Measurements from ENCODE around the gene MRTFB.
"Not testable (repeated sequence)": the region's sequence is repeated elsewhere in the genome, so short reads cannot be mapped to it uniquely, and the experiment has no call there.

Gene MRTFB

DNA sequence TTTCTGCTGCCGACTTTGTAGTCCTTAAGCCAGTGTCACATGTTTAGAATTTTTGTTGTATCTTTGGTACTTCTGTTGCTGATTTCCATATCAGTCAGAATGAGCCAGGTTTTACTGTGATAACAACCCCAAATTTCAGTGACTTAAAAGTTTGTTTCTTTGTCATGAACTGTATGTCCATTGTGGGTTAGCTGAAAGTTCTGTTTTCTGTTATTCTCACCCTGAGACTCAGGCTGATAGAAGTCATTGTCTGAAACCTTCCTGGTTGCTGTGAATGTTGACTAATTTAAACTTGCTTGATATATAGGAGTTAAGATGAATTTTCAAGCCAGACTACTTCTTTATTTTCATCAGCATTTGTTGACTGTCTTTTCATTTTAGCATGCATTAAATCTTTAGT lies 68.8 kb downstream of the MRTFB start:
- no peak for DNase-seq

DNA sequence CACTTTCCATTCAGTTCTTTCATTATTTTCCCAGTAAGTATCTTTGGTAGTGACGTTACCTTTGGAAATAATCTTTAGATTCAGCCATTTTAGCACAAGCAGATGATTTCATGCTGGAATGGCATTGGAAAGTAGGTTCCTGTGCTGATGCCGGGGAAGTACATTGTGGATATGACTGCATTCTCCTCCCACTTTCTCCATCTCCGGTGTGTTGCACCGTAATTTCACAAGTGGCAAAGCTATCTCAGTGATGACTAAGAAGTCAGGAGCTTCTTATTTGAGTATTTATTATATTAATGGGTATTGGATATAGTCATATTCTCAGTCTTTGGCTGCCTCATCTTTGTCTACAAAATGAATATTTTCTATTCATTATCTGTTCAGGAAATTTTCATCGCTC lies 69.8 kb downstream of the MRTFB start:
- no peak for DNase-seq

DNA sequence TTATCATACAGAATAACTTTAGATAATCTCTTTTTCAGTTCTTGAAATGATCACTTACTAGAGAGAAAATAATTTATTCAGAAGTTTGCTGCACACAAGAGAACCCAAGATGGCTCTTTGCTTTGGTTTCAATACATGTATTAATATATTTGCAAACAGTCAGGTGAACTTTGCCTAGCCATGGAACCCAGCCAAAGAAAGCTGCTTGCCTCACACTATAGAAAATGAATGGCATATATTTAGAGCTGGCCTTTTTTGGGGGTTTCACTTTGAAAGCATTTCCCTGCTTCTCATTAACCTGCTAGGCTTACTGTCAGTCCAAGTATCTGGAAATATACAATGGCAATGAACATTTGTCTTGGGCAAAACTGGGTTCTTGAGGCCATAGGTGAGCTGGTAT lies 75.3 kb downstream of the MRTFB start:
- no peak for DNase-seq

DNA sequence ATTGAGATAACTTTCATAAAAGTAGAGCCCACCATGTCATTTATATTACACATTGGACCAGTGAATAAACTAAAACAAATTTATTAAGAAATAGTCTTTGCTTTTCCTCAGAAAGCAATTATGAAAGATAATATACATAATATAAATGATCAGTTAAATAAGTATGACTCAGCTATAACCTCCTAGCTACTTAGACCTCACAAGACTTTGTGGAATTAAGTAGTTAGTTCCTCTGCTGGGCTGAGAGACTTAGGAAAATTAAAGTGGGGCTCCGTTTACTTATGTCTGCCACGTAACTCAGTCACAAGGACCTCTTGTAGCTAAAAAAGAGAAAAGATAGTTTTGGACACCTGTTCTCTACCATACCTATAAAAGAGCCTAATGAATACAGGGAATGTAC lies 76.9 kb downstream of the MRTFB start:
- no peak for DNase-seq

DNA sequence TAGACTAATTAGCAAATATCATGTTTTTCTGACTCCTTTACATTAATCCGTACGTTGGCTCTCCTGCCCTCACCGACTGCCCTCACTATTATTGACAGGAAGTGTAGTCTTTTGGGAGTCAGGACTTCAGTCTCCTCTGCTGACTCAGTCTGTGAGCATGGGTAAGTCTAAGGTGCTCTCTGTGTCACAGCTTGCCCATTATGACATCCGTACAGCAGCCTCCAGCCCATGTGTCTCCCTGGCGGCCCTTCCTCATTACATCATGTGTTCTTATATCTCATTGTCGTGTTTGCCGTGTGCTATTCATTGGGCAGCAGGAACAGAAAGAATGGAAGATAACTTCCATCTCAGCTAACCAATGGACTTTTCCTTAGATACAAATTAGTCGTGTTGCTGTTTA lies 77.5 kb downstream of the MRTFB start:
- DNase-seq, result no peak

DNA sequence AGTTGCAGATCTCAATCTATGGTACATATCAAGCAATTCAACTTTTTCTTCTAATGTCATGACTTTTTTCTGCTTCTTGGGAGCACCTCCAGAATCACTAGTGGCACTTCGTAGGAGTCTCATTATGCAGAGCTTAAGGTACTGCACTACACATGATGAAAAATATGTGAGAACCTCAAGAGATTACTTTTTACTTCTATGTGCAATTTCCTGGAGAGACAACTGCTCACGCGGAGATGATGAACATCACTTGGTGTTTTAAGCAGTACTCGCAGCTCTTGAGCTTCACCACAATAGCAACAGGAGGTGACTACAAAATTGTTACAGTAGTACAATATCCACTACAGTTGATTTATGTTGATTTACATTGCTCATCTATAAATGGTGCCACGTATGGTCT lies 79.7 kb downstream of the MRTFB start:
- DNase-seq, result no peak

DNA sequence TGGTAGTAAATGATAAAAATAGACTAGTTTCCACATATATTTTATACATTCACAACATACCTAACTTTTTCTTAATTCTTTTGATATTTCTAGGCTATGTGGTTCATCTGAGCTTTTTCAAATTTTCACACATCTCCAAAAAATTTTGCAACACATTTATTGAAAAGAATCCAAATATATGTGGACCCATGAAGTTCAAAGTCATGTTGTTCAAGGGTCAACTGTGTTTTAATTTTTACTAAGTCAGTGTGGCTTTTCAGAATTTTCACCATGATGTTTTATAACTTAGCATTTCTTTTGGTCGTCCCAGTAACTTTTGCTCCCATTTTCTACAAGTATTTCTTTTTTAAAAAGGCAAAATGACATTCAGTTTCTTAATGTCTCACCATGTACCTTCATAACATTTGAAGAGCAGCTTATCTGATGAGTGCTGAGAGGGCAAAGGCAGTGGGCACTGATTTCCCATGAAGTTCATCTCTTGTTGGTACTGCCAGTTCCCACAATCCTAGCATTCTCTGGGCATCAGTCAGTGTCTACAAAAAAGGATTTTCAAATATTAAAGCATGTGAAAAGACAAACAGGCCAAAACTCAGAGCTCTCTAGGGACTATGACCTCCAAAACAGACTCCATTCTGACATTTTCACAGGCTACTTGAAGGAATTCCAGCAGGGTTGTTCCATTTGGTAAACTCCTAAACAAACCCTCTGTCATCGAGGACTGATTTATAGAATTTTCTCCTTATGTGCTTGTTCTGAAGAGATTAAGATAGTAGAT lies 80.3 kb downstream of the MRTFB start:
- no peak for DNase-seq

DNA sequence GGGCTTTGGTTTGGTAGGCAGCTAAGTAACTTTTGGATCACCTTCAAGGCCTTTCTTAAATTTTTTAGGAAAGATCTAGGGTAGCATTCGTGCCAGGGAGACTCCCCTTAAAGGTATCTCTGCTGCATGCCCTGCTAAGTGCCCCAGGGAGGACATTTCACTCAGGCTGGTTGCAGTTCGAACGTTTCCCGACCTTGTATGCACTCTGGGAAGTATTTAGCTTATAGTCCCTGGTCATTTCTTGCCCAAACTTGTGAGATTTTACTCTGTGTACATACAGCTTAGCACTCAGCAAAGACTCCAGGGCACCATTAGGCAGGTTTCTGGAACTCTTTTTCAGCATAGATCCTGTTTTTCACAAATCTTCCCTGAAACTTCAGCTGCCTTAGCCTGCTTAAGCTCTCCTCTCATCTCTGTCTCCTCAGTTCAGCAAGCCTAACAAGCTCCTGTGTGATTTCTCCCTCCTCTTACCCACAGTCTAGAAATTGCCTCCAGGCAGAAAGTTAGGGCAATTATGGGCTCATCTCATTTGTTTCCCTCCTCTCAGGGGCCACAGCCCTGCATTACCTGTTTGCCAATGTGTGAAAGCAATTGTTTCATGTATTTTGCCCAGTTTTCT lies 84.6 kb downstream of the MRTFB start:
- DNase-seq, result no peak

DNA sequence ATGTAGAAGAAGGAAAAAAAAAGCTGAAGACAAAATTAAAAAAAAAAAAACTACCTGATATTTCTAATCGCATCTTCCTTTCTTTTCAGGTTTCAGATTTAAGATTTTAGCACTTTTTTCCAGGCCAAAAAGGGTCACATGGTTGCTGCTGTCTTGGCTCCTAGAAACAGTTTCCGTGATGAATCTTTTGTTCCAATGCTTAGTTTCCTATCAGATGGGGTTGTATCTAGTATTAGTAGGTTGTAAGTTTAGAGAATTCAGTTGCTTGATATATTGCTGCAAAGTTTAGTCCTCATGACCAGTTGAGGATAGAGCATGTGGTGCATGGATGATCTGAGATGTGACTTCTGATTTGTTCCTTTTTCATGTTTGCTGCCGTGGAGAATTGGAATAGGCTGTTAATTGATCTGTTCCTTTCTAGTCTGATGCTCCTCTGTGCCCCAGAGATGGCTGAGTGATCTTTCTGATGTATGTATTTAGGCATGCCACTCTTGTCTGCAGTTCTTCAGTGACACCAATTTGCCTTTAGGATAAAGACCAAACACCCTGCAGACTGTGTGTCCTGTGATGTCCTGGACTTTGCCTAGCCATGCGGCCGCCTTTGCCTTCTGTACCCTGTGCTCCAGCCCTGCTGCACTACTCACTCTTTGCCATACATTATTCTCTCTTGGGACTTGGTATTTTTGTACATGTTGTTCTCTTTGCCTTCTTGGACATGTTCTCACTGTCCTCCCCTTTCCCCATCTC lies 94.0 kb downstream of the MRTFB start:
- no peak for DNase-seq

DNA sequence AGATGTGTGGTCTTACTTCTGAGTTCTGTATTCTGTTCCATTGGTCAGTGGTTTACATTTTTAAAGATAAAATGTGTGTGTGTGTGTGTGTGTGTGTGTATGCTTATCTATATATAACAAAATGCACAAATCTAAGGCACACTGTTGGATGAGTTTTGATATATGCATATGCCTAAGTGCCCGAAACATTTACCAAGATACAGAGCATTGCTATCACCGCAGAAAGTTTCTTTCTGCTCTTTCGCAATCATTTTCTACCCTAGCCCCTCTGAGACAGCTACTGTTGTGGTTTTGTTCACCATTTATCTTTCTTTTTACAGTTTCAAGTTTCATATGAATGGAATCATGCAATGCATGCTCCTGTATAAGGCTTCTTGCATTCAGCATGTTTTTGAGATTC lies 97.0 kb downstream of the MRTFB start:
- DNase-seq, result no peak

DNA sequence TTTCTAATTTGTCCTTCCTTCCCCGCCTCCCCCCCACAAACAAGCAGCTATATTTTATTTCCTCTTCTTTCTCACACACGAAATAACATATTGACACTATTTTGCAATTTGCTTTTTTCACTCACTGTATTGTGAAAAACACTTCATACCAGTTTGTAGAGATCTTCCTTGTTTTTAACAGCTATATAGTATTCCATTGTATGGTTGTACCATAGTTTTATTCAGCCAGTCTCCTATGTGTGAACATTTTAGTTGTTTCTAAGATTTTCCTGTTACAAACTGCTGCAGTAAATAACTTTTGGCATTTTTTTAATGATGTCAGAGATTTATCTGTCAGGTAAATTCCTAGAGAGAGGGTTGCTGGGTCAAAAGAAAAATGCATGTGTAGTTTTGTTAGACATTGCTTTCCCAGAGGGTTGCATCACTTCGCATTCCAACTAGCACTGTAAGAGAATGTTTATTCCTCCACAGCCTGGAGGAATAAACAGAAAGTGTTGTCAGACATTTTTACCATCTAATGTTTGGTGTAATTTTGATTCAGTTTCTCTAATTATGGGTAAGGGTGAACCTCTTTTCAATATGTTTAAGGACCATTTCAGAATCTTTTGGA lies 101.2 kb downstream of the MRTFB start:
- peak; percentile 77 for DNase-seq

DNA sequence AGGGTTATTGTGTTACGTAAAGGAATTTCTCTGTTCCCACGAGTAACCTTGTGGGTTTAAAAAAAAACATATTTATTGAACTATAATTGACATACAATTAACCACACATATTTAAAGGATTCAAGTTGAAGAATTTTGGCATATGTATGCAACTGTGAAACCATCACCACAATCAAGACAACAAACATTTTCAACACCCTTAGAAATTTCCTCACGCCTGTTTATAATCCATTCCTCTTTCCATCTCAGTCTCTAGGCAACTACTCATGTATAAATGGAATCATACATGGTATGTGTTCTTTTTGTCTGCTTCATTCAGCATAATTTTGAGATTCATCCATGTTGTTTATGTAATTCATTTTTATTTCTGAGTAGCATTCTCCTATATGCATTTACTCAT lies 104.0 kb downstream of the MRTFB start:
- DNase-seq, result no peak

DNA sequence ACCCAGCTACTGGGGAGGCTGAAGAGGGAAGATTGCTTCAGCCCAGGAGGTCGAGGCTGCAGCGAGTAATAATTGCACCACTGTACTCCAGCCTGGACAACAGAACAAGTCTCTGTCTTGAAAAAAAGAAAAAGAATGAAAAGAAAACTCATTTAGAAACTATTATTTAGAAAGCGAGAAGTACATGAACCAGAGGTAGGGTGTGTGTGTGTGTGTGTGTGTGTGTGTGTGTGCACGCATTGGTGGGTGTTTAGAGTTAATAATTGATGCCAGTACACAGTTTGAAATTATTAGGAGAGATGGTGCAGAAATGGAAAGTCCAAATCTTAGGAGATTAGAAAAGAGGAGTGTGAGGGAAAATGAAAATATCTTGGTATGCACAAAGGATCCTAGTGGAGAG lies 106.6 kb downstream of the MRTFB start:
- no peak for DNase-seq

DNA sequence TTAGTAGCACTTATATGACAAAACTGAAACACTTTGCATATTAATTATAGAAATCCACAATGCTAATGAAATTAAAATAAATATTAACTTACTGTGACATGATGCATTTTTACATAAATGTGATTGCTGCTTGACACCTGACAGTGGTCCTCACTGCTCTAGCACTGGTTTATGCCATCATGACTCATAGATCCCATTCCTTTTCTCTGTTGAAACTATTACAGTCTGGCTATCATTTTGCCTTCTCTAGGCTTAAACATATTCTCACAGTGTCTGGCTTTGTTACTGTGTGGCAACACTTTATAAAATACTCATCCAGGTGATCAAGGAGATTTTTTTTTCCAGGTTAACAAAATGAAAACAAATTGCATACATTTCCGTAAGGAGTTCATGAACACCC lies 108.0 kb downstream of the MRTFB start:
- peak; percentile 37 for DNase-seq

DNA sequence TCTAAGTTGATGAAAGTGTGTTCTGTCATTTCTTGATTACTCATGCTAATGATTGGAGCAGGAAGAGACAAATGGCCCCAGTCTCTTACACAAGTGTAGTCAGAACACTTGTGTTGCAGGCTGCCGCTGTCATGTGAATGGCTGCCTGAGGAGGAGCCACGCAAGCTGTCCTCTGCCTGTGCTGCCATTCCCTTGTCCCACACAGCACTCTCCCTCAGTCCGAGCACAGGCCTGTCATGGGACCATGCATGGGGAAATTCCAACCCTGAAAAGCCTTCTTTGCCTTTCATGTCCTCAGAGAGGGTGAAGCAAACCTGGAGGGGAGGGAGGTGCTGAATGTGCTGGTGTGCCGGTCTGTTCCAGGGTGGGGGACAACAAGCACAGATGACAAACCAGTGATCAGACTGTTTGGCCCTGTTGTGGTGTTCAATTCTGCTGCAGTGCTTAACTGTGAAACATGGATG lies 109.4 kb downstream of the MRTFB start:
- no peak for DNase-seq

DNA sequence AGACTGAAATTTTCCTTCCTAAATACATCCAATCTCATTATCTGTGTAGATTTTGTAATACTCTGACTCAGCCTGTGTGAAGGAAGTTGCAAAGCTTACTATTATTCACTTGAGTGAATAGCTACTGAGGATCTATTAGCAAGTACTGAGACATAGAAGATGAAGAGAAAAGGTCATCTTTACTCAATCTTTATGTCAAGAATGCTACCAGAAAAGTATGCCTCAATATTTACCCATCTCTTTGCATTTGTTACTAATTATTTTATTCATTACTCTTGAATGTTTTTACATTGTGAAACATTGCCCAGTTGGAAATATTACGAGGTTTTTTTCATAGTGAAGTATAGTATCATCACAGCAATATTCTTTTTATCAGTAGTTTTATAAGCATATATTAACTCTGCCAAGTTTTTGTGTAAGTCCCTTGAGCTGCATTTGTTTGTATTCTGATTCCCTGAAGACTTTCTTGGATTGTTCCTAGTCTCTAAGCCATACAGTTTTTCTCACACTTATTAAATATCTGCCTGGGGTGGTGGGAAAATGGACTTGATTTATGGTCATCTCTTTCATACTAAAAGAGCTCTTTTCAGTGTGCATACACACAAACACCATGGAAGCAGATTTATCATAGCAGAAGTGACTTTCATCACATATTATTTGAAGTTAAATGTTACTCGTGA lies 110.4 kb downstream of the MRTFB start:
- DNase-seq, result peak; percentile 95

DNA sequence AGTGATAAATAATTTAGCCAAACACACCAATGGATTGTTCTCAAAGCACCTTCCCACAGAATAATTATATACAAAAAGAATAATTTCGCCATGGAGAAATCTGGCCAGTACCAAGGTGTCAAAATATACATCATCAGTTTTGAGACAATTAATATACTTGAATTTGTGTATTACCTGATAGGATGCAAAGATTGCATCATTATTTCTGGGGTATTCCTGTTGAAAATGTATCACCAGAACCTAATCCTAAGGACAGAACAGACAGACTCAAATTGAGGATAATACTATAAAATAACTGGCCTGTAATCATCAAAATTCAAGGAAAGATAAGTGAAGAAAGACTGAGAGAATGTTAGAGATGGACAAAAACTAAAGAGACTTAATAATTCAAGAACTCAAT lies 111.9 kb downstream of the MRTFB start:
- DNase-seq, result no peak

DNA sequence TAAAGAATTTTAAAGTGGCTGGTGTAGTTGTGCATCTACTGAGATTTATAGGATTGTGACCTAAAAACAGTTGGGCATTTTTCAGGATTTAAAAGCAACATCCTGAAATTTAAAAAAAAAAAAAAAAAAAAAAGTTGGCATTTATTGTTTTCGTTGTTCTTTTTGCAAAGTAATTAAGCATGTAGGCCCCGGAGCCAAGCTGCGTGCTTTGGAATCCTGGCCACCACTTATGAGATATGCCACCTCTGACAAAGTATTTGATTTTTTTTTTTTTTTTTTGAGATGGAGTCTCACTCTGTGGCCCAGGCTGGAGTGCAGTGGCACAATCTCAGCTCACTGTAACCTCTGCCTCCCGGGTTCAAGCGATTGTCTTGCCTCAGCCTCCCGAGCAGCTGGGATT lies 112.8 kb downstream of the MRTFB start:
- DNase-seq, result not testable (repeated sequence)

DNA sequence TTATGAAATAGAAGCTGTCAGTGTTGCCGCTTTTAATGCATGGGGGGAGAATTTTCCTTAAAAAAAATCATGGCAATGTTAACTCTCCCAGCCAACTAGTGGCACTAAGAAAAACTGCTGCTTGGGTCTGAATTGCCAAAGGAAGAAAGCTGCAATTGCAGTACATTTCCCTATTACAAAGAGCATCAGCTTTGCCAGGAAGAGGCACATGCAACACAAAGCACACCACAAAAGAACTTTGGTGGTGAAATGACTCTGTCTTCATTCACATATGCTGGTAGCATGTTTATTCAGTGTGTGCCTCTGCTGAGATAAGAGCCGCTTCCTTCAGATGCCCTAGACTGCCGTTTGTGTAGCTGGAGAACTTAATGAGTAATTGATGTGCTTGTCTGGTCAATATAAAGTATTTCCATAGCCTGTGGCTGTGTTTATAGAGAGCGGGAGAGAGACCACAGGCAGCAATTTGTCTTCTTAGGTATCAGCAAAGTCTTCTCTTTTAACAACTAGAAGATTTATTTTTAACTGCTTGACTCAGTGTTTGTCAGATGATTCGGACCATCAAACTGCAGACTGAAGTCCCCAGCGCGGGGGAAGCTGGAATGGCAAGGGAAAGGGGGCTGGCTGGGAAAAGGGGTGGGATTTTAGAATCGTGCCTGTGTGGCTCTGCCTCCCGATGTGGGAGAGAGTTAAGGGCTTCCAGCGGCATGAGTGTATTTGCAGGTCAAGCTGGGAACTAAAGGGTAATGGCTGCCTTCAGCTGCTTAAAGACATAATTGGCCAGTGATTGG lies 115.1 kb downstream of the MRTFB start:
- DNase-seq, result peak; percentile 79

DNA sequence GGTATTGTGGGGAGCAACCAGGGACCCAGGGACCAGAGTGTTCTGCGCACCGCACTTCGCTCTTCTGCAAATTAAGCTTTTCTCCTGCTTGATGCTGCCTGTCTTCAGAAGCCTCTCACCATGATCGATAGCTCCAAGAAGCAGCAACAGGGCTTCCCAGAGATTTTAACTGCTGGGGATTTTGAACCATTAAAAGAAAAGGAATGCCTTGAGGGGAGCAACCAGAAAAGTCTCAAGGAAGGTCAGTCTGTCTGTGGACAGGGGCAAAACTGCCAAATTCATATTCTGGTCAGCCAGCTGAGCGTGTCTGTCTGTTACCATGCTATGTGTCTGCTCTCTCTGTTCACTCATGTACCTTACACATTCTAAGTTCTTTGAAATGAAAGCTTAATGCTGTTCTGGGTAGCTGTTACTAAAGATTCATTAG lies 115.7 kb downstream of the MRTFB start:
- DNase-seq, result no peak

DNA sequence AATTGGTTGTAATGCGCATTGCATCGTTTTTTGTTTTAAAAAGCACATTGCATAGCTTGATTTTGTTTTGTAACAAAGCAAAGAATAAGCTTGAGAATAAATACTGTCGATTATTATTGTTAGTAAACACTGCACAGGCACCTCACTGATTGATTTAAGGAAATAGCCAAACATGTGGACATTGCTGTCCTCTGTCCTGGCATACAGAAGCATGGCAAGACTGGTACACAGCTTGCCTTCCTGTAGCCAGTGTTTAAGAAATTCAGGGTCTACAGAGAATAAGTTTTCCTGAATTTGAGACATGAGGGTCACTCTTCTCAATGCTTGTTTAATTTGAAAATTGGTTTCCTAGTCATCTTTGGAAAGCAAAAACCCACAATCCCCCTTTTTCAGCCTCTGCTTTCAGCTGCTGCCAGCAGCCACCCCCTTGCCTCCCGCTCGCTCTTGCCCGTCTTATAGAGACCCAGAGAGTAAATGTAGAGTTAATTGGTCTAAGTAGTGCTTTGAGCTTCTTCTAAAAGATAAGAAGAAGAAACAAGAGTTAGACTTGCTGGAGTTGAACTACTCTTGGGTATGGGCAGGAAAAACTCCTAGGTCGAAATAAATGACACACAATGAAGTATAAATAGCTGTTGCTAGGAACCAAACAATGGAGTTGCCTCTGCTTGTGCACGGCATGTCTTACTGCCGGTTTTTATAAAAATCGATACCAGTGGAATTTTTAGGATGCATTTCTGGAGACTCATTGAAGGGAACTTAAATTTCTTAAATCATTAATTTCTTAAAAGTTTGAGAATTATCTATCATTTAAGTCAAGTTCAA lies 116.6 kb downstream of the MRTFB start:
- no peak for DNase-seq

Measured in HCEC 1CT (cell line).